SK-N-SH (cell line): ENCODE measurements around the gene COPZ1. TPM values are rescaled to one million over a fixed set of nuclear protein-coding genes. Genes with fewer than 3 reads are reported as not detected.

Experiments
- CTCF ChIA-PET: fragments of 300-600, 350-600 bp; formaldehyde crosslinking; extraction: SDS; loops from one replicate; lab custom pipeline; 2021; lab: Yijun Ruan, JAX
- POLR2A ChIA-PET: fragments of 350-600 bp; sonication (Branson Sonifier 250); formaldehyde crosslinking; extraction: SDS; loops from one replicate; lab custom pipeline; 2020; ENCODE audit warnings: antibody characterized with exemption, inconsistent platforms; lab: Yijun Ruan, JAX
- DNase-seq: peaks from one replicate; pipeline ENCODE4 v3.0.0; 2012
- H2AFZ ChIP-seq: fragments of 200-600 bp; sonication (generic); 2 replicates; pipeline ENCODE4 v1.8.1; 2016; ENCODE audit warnings: antibody characterized with exemption, mild to moderate bottlenecking, low read depth
- H3F3A ChIP-seq: fragments of 200-600 bp; sonication (generic); replicated peaks from 2 replicates; pipeline ENCODE3; 2016; ENCODE audit warnings: antibody characterized with exemption, mild to moderate bottlenecking; ENCODE audit not compliant: insufficient read depth
- H3K27ac ChIP-seq, 2 experiments: fragments of 200-500 bp in 1 of 2; fragments of 200-600 bp in 1 of 2; sonication (Bioruptor generic) in 1 of 2; sonication (generic), shearing (Covaris generic) in 1 of 2; 2 replicates each; pipeline versions ENCODE4 v1.5.1 to v1.6.1; 2014 to 2016; ENCODE audit warnings: low read depth in 2 of 2, inconsistent platforms in 1 of 2, low read length in 1 of 2, mild to moderate bottlenecking in 1 of 2, mixed read lengths in 1 of 2
- H3K27me3 ChIP-seq: fragments of 200-600 bp; sonication (generic), shearing (Covaris generic); 2 replicates; pipeline ENCODE4 v1.6.1; 2016; ENCODE audit warnings: mixed run types; ENCODE audit not compliant: insufficient read depth
- H3K36me3 ChIP-seq, 2 experiments: fragments of 200-500 bp in 1 of 2; fragments of 200-600 bp in 1 of 2; sonication (Bioruptor generic) in 1 of 2; sonication (generic) in 1 of 2; replicated peaks in 1 of 2; 2 replicates each; pipeline versions ENCODE3 to v1.5.1; 2014 to 2016; ENCODE audit warnings: low read length in 1 of 2, mild to moderate bottlenecking in 1 of 2; ENCODE audit not compliant: insufficient read depth in 2 of 2, control insufficient read depth in 1 of 2
- H3K4me1 ChIP-seq, 2 experiments: fragments of 200-500 bp in 1 of 2; fragments of 200-600 bp in 1 of 2; sonication (Bioruptor generic) in 1 of 2; sonication (generic), shearing (Covaris generic) in 1 of 2; 2 replicates each; pipeline versions ENCODE4 v1.5.1 to v1.6.1; 2014 to 2016; ENCODE audit warnings: low read depth in 1 of 2, low read length in 1 of 2, mixed run types in 1 of 2; ENCODE audit not compliant: insufficient read depth in 2 of 2, control insufficient read depth in 1 of 2
- H3K4me2 ChIP-seq: fragments of 200-600 bp; sonication (generic), shearing (Covaris generic); 2 replicates; pipeline ENCODE4 v1.6.1; 2017; ENCODE audit warnings: mixed run types
- H3K4me3 ChIP-seq, 2 experiments: fragments of 200-500 bp in 1 of 2; fragments of 200-600 bp in 1 of 2; sonication (Bioruptor generic) in 1 of 2; sonication (generic), shearing (Covaris generic) in 1 of 2; 2 replicates each; pipeline versions ENCODE4 v1.5.1 to v1.8.1; 2014 to 2016; ENCODE audit warnings: low read depth in 2 of 2, inconsistent platforms in 1 of 2, low read length in 1 of 2, mild to moderate bottlenecking in 1 of 2, mixed read lengths in 1 of 2, moderate library complexity in 1 of 2
- H3K79me2 ChIP-seq: fragments of 200-600 bp; sonication (generic); 2 replicates; pipeline ENCODE4 v1.8.1; 2017; ENCODE audit warnings: mild to moderate bottlenecking; ENCODE audit not compliant: insufficient read depth
- H3K9ac ChIP-seq: fragments of 200-600 bp; sonication (generic); 2 replicates; pipeline ENCODE4 v1.6.1; 2017; ENCODE audit warnings: mixed run types
- H3K9me2 ChIP-seq: fragments of 200-600 bp; sonication (generic); 2 replicates; pipeline ENCODE4 v1.6.1; 2017; ENCODE audit warnings: mixed run types
- H3K9me3 ChIP-seq: fragments of 200-600 bp; sonication (generic); 2 replicates; pipeline ENCODE4 v1.6.1; 2017; ENCODE audit warnings: mixed run types, mild to moderate bottlenecking, moderate library complexity
- H4K20me1 ChIP-seq: fragments of 200-600 bp; sonication (generic); 2 replicates; pipeline ENCODE4 v1.6.1; 2017; ENCODE audit warnings: mild to moderate bottlenecking, mixed run types; ENCODE audit not compliant: insufficient read depth
- ELF1 ChIP-seq: IDR thresholded peaks from 2 replicates; pipeline ENCODE4 v1.4.0; 2012
- FOXM1 ChIP-seq: IDR thresholded peaks from 2 replicates; pipeline ENCODE4 v1.4.0; 2012; ENCODE audit warnings: low read depth, mild to moderate bottlenecking
- GATA2 ChIP-seq: sonication (generic); formaldehyde crosslinking; IDR thresholded peaks from 2 replicates; pipeline ENCODE4 v1.5.0; 2020; ENCODE audit warnings: mild to moderate bottlenecking, missing genetic modification reagents
- JUND ChIP-seq: IDR thresholded peaks from 2 replicates; pipeline ENCODE4 v1.4.0; 2012
- MEF2A ChIP-seq: IDR thresholded peaks from 2 replicates; pipeline ENCODE4 v1.4.0; 2012; ENCODE audit warnings: low read depth, borderline replicate concordance
- MXI1 ChIP-seq: IDR thresholded peaks from 2 replicates; pipeline ENCODE4 v1.6.1; 2012; ENCODE audit warnings: mild to moderate bottlenecking, low read depth, low read length, improper control_type of control experiment
- PBX3 ChIP-seq: IDR thresholded peaks from 2 replicates; pipeline ENCODE4; 2012
- POLR2AphosphoS5 ChIP-seq: IDR thresholded peaks from 2 replicates; pipeline ENCODE4 v1.6.1; 2012; ENCODE audit warnings: low read depth, low read length
- RCOR1 ChIP-seq: fragments of 150-350 bp; IDR thresholded peaks from 2 replicates; pipeline ENCODE4 v1.6.1; 2017; ENCODE audit warnings: antibody characterized with exemption, low read length
- SMC3 ChIP-seq: IDR thresholded peaks from 2 replicates; pipeline ENCODE4 v1.6.1; 2012; ENCODE audit warnings: low read depth, low read length, improper control_type of control experiment
- TAF1 ChIP-seq: IDR thresholded peaks from 2 replicates; pipeline ENCODE4 v1.6.1; 2012; ENCODE audit warnings: low read depth, mild to moderate bottlenecking, low read length, moderate library complexity, borderline replicate concordance
- TCF12 ChIP-seq: IDR thresholded peaks from 2 replicates; pipeline ENCODE4 v1.4.0; 2012
- USF1 ChIP-seq: IDR thresholded peaks from 2 replicates; pipeline ENCODE4 v1.4.0; 2012; ENCODE audit warnings: low read depth, borderline replicate concordance
- WGBS: methylation state at CpG from one replicate; pipeline ENCODE4 v1.1.6; 2017; ENCODE audit warnings: low lambda C conversion rate; 5-methylcytosine and 5-hydroxymethylcytosine counted together
- polyA plus RNA-seq, 3 experiments: library from polyadenylated mRNA; depleted of rRNA; stranded (reverse); fragments of >200 nt; gene quantifications; 2 replicates each; pipeline ENCODE4 v1.2.3, GENCODE V29; 2012
- TF ChIP-seq, protein P1 (sequence below): IDR thresholded peaks from 2 replicates; pipeline ENCODE4 v1.4.0; 2012; ENCODE audit warnings: low read depth, borderline replicate concordance
- TF ChIP-seq, protein P2 (sequence below): fragments of 150-350 bp; IDR thresholded peaks from 2 replicates; pipeline ENCODE4 v1.6.1; 2017; ENCODE audit warnings: antibody characterized with exemption, low read length, low read depth, borderline replicate concordance
- TF ChIP-seq, protein P3 (sequence below): fragments of 200-600 bp; sonication (generic); IDR thresholded peaks from 2 replicates; pipeline ENCODE4 v1.6.1; 2017; ENCODE audit warnings: antibody characterized with exemption, mild to moderate bottlenecking, moderate library complexity

The COPZ1 gene
- polyA plus RNA-seq, 1 of the 3 experiments (the other 2 are of a cell fraction), result 111 TPM

DNA sequence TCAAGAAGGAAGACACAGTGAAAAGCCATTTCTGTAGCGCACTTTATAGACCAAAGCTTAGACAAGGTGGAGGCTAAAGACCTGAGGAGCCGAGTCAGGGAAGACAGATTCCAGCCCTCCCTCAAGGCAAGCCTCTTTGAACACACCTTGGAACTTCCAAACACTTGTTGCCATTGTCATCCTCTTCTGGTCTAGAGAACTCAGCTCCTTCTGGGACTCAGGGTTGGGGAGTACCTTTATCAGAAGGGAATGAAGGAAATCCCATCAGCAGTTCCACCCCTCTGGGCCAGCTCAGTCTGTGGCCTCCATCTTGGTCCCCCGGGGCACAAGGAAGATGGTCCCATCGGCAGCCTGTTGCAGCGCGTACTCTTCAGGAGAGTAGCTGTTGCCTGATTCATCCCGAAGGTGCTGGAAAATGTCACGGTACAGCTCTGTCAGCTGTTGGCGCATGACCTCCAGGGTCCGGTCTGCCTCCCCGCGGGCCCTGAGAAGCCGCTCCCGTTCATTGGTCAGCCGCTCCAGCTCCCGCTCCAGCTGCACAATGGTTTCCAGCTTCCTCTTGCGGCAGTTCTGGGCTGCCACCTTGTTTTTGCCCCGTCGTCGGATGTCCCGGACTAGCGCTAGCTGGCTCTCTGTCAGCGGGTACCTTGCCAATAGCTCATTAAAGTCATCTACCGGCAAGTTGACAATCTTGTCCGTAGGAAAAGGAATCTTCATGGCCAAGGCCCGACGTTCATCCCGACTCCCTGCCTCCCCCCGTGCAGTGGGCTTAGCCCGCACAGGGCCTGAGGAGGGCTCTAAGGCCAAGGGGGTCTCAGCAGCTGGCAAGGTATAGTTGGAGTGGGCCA is 32.6 kb upstream of the COPZ1 start:
- WGBS, result 92% methylated on average over 26 of the region's 30 CpGs
- CTCF ChIA-PET, result interaction anchor here (0.6 to 9.7 kb wide), 11 partner anchors 9 to 87 kb away, joined by 3 to 86 read pairs (median 9); partner anchors contain the start of genes COPZ1 and NFE2

GRCh38 chr12:54292931-54293241 is 32.0 kb upstream of the COPZ1 start:
- H3K27me3 ChIP-seq, result no peaks in the 10 kb centered on the region
- no peaks in the 10 kb centered on the region for H3K79me2 ChIP-seq
- CTCF ChIA-PET, result interaction anchor here (0.9 to 9.7 kb wide), 13 partner anchors 8 to 86 kb away, joined by 3 to 86 read pairs (median 9); partner anchors contain the start of genes COPZ1 and NFE2
- no peak overlapping the region for H3K9ac ChIP-seq
- peaks cover 0 to 3% of the 10 kb centered on the region in 2 experiments for H3K36me3 ChIP-seq
- no peaks in the 10 kb centered on the region for H3K9me3 ChIP-seq
- H3K4me1 ChIP-seq, result peaks cover 0 to 2% of the 10 kb centered on the region in 2 experiments; a peak in 1 of 4 replicates
- H2AFZ ChIP-seq, result no peak overlapping the region
- H3F3A ChIP-seq, result peaks cover 29% of the 10 kb centered on the region
- no peak overlapping the region for H3K4me3 ChIP-seq
- H3K9me2 ChIP-seq, result no peaks in the 10 kb centered on the region
- H4K20me1 ChIP-seq, result peaks cover 5% of the 10 kb centered on the region; the same call in 1 of the 2 replicates
- no peak for DNase-seq
- TF ChIP-seq, protein P1, sequence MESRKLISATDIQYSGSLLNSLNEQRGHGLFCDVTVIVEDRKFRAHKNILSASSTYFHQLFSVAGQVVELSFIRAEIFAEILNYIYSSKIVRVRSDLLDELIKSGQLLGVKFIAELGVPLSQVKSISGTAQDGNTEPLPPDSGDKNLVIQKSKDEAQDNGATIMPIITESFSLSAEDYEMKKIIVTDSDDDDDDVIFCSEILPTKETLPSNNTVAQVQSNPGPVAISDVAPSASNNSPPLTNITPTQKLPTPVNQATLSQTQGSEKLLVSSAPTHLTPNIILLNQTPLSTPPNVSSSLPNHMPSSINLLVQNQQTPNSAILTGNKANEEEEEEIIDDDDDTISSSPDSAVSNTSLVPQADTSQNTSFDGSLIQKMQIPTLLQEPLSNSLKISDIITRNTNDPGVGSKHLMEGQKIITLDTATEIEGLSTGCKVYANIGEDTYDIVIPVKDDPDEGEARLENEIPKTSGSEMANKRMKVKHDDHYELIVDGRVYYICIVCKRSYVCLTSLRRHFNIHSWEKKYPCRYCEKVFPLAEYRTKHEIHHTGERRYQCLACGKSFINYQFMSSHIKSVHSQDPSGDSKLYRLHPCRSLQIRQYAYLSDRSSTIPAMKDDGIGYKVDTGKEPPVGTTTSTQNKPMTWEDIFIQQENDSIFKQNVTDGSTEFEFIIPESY, result no peak
- TF ChIP-seq POLR2AphosphoS5, result no peak
- TF ChIP-seq MEF2A, result no peak
- TF ChIP-seq USF1, result no peak
- no peak for TF ChIP-seq TCF12
- no peak for TF ChIP-seq ELF1
- no peak for TF ChIP-seq JUND
- no peak for TF ChIP-seq GATA2 (CRISPR knock-in tag)
- TF ChIP-seq, protein P2, sequence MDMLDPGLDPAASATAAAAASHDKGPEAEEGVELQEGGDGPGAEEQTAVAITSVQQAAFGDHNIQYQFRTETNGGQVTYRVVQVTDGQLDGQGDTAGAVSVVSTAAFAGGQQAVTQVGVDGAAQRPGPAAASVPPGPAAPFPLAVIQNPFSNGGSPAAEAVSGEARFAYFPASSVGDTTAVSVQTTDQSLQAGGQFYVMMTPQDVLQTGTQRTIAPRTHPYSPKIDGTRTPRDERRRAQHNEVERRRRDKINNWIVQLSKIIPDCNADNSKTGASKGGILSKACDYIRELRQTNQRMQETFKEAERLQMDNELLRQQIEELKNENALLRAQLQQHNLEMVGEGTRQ, result no peak
- TF ChIP-seq MXI1, result no peak
- TF ChIP-seq FOXM1, result no peak
- TF ChIP-seq SMC3, result no peak
- no peak for TF ChIP-seq RCOR1
- no peak for TF ChIP-seq TAF1
- TF ChIP-seq, protein P3, sequence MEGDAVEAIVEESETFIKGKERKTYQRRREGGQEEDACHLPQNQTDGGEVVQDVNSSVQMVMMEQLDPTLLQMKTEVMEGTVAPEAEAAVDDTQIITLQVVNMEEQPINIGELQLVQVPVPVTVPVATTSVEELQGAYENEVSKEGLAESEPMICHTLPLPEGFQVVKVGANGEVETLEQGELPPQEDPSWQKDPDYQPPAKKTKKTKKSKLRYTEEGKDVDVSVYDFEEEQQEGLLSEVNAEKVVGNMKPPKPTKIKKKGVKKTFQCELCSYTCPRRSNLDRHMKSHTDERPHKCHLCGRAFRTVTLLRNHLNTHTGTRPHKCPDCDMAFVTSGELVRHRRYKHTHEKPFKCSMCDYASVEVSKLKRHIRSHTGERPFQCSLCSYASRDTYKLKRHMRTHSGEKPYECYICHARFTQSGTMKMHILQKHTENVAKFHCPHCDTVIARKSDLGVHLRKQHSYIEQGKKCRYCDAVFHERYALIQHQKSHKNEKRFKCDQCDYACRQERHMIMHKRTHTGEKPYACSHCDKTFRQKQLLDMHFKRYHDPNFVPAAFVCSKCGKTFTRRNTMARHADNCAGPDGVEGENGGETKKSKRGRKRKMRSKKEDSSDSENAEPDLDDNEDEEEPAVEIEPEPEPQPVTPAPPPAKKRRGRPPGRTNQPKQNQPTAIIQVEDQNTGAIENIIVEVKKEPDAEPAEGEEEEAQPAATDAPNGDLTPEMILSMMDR, result no peak
- TF ChIP-seq PBX3, result no peak
- TF ChIP-seq, all 33 proteins: peak for 0
- WGBS, result 96% methylated on average over 7 of the region's 7 CpGs
- Histone ChIP-seq H3K27ac (no peak overlapping the region), H3K4me2 (no peak overlapping the region)
- POLR2A ChIA-PET, result interaction anchor here (0.6 to 3.2 kb wide), 4 partner anchors 9 to 17 kb away, joined by 3 to 12 read pairs (median 3); partner anchors contain the start of genes CBX5 and HNRNPA1

More for the DNA sequence above, 32.6 kb upstream of the COPZ1 start:
- H3K4me2 ChIP-seq, result no peak overlapping the region
- no peak overlapping the region for H3K9ac ChIP-seq
- no peaks in the 10 kb centered on the region for H3K79me2 ChIP-seq
- POLR2A ChIA-PET, result interaction anchor here (0.9 to 3.2 kb wide), 2 partner anchors 9 to 12 kb away, joined by 3 to 12 read pairs; partner anchors contain the start of genes CBX5 and HNRNPA1
- H3F3A ChIP-seq, result peaks cover 35% of the 10 kb centered on the region
- no peak overlapping the region for H2AFZ ChIP-seq
- H3K27ac ChIP-seq, result no peak overlapping the region
- no peak overlapping the region for H3K4me3 ChIP-seq
- H3K9me3 ChIP-seq, result no peaks in the 10 kb centered on the region
- H3K27me3 ChIP-seq, result no peaks in the 10 kb centered on the region
- DNase-seq, result no peak
- peaks cover 0 to 2% of the 10 kb centered on the region in 2 experiments; a peak in 1 of 4 replicates for H3K4me1 ChIP-seq
- no peaks in the 10 kb centered on the region for H3K9me2 ChIP-seq
- peaks cover 11% of the 10 kb centered on the region for H4K20me1 ChIP-seq
- TF ChIP-seq RCOR1, result no peak
- H3K36me3 ChIP-seq, result peaks cover under 1 to 9% of the 10 kb centered on the region in 2 experiments
